WTC11 (cell line): ENCODE measurements around the gene IL1RAP.

Experiments
- ARID4B ChIP-seq: sonication (generic); formaldehyde crosslinking; IDR thresholded peaks from 2 replicates; pipeline ENCODE4 v1.8.0; 2023; ENCODE audit warnings: missing genetic modification reagents, mild to moderate bottlenecking, borderline replicate concordance
- ATF1 ChIP-seq: sonication (generic); formaldehyde crosslinking; IDR thresholded peaks from 2 replicates; pipeline ENCODE4 v1.8.1; 2023; ENCODE audit warnings: mild to moderate bottlenecking, moderate library complexity, missing genetic modification reagents
- ATF3 ChIP-seq: sonication (generic); formaldehyde crosslinking; conservative IDR thresholded peaks from 2 replicates; pipeline ENCODE4 v1.8.1; 2022; ENCODE audit warnings: mild to moderate bottlenecking, missing genetic modification reagents
- E2F4 ChIP-seq: sonication (generic); formaldehyde crosslinking; IDR thresholded peaks from 2 replicates; pipeline ENCODE4 v1.8.1; 2022; ENCODE audit warnings: low read depth, mild to moderate bottlenecking, moderate library complexity, missing genetic modification reagents, borderline replicate concordance
- GABPB1 ChIP-seq: sonication (generic); formaldehyde crosslinking; IDR thresholded peaks from 2 replicates; pipeline ENCODE4 v1.8.1; 2023; ENCODE audit warnings: mild to moderate bottlenecking, missing genetic modification reagents
- SP1 ChIP-seq: sonication (generic); formaldehyde crosslinking; conservative IDR thresholded peaks from 2 replicates; pipeline ENCODE4 v1.8.1; 2022; ENCODE audit warnings: missing genetic modification reagents
- ZNF138 ChIP-seq: sonication (generic); formaldehyde crosslinking; conservative IDR thresholded peaks from 2 replicates; pipeline ENCODE4 v1.8.1; 2022; ENCODE audit warnings: mild to moderate bottlenecking, moderate library complexity, missing genetic modification reagents
- ZNF232 ChIP-seq: sonication (generic); formaldehyde crosslinking; IDR thresholded peaks from 2 replicates; pipeline ENCODE4 v1.8.0; 2022; ENCODE audit warnings: mild to moderate bottlenecking, missing genetic modification reagents
- TF ChIP-seq, protein P1 (sequence below): fragments of 200-600 bp; IDR thresholded peaks from 2 replicates; pipeline ENCODE4 v1.8.0; 2022; ENCODE audit warnings: antibody characterized with exemption
- TF ChIP-seq, protein P2 (sequence below): sonication (generic); formaldehyde crosslinking; IDR thresholded peaks from 2 replicates; pipeline ENCODE4 v1.8.1; 2022; ENCODE audit warnings: mild to moderate bottlenecking, missing genetic modification reagents, moderate library complexity, borderline replicate concordance
- TF ChIP-seq, protein P3 (sequence below): sonication (generic); formaldehyde crosslinking; IDR thresholded peaks from 2 replicates; pipeline ENCODE4 v1.8.0; 2022; ENCODE audit warnings: mild to moderate bottlenecking, missing genetic modification reagents
- TF ChIP-seq, protein P4 (sequence below): sonication (generic); formaldehyde crosslinking; IDR thresholded peaks from 2 replicates; pipeline ENCODE4 v1.8.0; 2022; ENCODE audit warnings: mild to moderate bottlenecking, missing genetic modification reagents

DNA sequence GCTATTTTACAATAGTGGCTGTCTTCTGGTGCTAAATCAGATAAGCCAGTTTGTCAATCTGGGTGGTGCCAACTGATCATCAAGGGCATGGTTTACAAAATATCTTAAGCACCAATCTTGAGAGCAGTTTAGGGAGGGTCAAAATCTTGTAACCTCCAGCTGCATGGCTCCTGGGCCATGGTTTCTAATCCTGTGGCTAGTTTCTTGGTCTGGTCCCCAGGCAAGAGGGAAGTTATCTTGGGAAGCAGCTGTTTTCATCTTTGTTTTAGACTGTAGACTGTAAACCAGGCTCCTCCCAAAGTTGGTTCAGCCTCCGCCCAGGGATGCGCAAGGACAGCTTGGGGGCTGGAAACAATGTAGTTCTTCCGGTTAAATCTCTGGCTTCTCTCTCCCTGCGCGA, 166.8 kb downstream of the IL1RAP start:
- TF ChIP-seq ATF3 (no peak), GABPB1 (no peak), ZNF138 (no peak), ATF1 (CRISPR knock-in tag) (no peak), E2F4 (CRISPR knock-in tag) (no peak), ZNF232 (CRISPR knock-in tag) (no peak), ARID4B (CRISPR knock-in tag) (no peak), SP1 (CRISPR knock-in tag) (no peak)
- TF ChIP-seq, protein P1, sequence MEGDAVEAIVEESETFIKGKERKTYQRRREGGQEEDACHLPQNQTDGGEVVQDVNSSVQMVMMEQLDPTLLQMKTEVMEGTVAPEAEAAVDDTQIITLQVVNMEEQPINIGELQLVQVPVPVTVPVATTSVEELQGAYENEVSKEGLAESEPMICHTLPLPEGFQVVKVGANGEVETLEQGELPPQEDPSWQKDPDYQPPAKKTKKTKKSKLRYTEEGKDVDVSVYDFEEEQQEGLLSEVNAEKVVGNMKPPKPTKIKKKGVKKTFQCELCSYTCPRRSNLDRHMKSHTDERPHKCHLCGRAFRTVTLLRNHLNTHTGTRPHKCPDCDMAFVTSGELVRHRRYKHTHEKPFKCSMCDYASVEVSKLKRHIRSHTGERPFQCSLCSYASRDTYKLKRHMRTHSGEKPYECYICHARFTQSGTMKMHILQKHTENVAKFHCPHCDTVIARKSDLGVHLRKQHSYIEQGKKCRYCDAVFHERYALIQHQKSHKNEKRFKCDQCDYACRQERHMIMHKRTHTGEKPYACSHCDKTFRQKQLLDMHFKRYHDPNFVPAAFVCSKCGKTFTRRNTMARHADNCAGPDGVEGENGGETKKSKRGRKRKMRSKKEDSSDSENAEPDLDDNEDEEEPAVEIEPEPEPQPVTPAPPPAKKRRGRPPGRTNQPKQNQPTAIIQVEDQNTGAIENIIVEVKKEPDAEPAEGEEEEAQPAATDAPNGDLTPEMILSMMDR: no peak
- TF ChIP-seq, protein P2, sequence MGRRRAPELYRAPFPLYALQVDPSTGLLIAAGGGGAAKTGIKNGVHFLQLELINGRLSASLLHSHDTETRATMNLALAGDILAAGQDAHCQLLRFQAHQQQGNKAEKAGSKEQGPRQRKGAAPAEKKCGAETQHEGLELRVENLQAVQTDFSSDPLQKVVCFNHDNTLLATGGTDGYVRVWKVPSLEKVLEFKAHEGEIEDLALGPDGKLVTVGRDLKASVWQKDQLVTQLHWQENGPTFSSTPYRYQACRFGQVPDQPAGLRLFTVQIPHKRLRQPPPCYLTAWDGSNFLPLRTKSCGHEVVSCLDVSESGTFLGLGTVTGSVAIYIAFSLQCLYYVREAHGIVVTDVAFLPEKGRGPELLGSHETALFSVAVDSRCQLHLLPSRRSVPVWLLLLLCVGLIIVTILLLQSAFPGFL: no peak
- TF ChIP-seq, protein P3, sequence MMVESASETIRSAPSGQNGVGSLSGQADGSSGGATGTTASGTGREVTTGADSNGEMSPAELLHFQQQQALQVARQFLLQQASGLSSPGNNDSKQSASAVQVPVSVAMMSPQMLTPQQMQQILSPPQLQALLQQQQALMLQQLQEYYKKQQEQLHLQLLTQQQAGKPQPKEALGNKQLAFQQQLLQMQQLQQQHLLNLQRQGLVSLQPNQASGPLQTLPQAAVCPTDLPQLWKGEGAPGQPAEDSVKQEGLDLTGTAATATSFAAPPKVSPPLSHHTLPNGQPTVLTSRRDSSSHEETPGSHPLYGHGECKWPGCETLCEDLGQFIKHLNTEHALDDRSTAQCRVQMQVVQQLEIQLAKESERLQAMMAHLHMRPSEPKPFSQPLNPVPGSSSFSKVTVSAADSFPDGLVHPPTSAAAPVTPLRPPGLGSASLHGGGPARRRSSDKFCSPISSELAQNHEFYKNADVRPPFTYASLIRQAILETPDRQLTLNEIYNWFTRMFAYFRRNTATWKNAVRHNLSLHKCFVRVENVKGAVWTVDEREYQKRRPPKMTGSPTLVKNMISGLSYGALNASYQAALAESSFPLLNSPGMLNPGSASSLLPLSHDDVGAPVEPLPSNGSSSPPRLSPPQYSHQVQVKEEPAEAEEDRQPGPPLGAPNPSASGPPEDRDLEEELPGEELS (CRISPR knock-in tag): no peak
- TF ChIP-seq, protein P4, sequence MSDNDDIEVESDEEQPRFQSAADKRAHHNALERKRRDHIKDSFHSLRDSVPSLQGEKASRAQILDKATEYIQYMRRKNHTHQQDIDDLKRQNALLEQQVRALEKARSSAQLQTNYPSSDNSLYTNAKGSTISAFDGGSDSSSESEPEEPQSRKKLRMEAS (CRISPR knock-in tag): no peak
